GM19351 (cell line): Measurements from ENCODE around the gene SALL3.
"Not testable (repeated sequence)": the region's sequence is repeated elsewhere in the genome, so short reads cannot be mapped to it uniquely, and the experiment has no call there.

ENCODE experiments used
- ATAC-seq: cut with Tn5 transposase; IDR thresholded peaks from one replicate; pipeline ENCODE4 v1.9.1; 2021; ENCODE audit warnings: mild to moderate bottlenecking, moderate library complexity; ENCODE audit not compliant: unreplicated experiment

SALL3 gene

DNA sequence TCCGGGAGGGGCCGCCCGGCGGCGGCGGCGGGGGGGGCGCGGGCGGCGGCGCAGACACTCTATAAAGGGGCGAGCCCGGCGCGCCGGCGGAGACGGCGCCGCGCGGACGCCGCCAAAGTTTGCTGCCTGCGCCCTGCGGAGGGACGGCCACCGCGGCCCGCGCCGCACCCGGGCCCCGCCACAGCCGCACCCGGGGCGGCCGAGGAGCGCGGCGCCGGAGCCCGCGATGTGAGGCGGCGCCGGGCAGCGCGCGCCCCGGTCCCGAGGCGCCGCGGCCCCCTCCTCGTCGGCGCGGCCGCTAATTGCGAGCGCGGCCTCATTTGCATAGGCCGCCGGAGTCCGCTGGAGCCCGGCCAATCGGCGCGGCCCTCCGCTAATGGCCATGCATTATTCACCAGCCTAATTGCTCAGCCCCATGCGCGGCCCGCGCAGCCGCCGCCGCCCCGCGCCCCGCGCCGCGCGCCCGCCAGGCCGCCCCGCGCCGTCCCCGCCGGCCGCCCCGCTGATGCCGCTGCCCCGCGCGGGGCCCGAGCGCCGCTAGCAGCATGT lies at the start of gene SALL3:
SALL3 (plus strand) TSS at position 89 of the 549 bp plus-strand sequence; CDS start at position 546, 457 bp downstream.
- ATAC-seq: no peak

DNA sequence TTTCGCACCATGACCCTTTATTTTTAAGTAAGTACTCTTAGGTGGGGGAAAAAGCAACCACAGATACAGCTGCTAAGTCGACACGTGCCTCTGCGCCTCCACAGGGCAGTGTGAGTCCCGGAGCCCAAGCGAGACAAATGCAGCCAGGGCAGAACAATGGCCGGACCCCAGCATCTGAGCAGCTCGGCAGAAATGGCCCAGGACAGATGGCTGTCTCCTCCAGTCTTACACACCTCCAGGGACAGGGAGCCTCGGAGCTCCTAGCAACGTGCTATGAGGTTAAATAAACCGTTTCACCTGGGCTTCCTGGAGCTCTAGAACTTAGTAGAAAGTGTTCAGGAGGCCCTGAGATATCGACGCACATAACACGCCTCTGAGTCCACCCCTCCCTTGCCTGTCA lies 47.3 kb upstream of the SALL3 start:
- ATAC-seq: no peak

DNA sequence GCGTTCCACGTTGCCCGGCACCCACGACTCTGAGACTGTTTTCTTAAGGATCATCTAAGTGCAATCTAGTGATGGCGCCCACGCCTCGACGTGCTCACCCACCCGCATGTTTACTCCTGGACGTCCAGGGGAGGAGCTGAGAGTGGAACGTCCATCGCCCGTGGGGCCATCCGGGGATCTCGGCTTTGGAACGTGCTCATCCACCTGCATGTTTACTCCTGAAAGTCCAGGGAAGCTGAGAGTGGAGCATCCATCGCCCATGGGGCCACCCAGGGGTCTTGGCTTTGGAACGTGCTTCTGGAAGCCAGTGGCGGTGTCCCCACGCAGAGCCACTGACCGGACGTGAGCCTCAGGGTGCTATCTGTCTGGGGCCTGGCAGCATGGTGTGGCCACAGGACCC lies 45.6 kb upstream of the SALL3 start:
- ATAC-seq: no peak

DNA sequence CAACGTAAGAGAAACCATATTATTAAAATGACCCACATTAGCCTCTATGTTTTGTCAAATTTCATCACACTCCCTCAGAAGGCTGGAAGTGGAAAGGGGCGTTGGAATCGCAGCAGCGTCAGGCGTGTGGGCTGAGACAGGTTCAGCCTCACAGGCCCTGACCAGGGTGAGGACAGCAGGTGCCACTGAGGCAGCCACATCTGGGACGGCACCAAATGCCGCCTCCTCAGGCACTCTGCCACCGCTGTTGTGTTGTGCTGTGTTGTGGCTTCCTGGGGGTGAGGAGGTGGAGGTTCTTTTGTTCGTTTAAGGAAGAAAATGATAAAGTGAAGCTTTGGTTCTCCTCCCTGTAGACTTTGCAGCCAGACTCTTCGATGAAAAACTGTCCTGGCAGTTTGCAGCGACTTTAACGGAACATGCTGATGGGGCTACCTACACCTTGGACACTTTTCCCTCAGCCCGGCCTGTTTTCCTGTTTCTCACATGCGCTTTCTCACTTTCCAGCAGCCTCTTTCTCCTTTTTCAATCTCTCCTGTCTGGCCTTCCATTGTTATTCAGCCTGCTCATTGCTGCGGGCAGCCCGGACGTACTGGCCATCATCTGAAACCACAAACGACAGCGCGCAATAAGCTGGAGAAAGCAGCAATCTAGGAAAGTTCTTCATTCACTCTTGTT lies 44.9 kb upstream of the SALL3 start:
- no peak for ATAC-seq

DNA sequence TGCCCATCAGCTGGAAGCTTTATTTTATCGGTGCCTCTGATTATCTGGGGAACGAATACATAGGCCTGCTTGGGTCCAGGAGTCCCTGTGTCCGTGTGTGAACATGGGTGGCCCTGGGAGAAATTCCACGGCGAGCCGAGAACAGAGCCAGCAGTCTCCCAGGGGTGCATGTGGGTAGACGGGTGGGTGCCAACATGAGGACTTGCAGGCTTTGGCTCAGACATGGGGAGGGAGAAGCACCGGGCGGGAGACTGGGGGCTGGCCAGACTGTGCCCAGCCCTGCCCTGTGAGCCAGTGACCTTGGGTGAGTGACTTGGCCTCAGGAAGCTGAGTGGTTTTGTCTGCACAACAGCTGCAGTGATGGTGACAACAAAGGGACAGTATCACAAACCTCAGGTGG lies 44.2 kb upstream of the SALL3 start:
- ATAC-seq: no peak

DNA sequence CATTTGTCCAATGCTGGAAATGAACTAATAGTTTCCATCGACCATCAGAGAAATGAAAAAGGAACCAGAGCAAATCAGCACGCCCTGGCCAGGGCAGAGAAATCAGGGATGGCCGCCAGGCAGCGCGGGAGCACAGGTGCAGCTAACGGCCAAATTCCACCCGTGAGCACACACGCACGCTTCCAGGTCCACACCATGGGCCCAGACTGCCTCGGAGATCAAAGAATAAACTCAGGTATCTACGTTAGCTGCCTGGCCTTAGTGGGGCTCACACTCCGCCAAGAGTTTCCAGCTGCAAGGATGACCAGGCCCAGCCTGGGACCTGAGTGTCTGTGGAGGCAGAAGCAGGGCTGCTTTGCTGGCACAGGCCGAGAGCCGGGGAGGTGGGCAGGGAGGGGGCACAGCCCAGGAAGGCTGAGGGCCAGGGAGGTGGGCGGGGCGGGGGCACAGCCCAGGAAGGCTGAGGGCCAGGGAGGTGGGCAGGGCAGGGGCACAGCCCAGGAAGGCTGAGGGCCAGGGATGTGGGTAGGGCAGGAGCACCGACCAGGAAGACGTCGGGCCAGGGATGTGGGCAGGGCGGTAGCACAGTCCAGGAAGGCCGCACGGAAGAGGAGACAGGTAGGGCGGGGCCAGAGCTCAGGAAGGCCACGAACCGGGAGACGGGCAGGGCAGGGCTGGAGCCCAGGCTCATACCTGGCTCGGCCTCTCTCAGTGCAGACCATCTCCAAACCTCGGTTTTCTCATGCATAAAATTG lies 43.2 kb upstream of the SALL3 start:
- ATAC-seq: no peak

DNA sequence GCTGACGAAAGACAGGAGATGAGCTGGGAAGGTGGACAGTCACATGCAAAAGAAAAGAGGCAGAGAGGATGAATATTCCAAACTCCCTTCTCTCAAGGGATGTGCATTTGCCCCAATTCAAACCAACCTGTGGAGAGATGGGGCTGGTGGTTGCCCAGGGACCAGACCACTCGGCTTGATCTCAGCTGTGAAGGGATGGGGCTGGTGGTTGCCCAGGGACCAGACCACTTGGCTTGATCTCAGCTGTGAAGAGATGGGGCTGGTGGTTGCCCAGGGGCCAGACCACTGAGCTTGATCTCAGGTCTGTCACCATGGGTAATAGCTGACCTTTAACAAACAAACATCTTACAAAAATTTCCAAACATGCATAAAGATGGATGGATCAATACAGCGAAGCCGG lies 42.5 kb upstream of the SALL3 start:
- no peak for ATAC-seq

DNA sequence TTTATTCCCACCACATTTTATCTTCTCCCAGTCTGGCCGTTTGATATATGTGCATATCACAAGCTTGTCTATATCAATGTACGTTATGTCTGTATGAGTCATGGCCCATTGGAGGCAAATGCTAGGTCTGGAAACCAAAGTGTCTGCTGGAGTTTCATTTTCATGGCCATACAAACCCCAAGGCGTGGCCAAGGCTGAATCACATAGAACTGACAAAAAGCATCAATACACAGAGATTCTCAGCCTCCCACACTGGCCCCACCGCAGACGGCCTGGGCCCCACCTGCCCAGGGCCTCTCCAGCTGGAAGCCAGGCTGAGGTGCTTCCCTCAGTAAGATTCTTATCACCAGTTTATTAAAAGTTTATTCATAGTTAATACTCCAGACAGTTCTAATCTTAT lies 40.5 kb upstream of the SALL3 start:
- ATAC-seq: no peak

DNA sequence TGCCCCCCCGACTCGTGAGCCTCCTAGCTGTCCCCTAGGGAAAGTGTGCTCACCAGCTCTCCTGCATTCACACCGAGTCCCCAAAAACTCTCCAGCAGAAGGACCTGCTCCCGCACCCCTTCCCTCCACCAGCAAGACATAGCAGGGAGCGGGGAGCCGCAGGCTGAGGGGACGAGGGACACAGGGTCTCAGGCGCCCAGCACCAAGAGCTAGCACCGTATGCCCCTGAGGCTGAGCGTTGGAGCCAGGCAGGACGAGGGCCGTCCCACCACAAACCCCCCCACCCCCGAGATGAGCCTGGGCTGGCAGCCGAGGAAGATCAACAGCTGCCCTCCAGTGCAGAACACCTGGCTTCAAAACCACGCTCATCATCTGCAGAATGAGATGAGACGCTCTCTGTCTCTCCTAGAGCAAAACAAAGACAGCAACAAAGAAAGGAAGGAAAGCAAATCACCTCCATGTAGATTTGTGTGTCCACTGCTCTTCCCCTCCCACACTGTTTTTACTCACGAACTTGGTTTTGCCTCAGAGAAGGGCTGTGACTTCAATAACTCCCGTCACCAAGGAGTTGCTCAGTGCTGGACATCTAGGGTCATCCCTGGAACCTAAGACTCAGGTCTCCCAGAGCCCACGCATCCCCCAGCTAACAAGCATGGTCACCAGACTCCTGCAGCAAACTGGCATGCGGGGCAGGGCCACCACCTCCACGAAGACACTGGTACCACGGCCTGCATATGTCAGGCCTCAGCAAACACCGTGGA lies 39.7 kb upstream of the SALL3 start:
- ATAC-seq: no peak

DNA sequence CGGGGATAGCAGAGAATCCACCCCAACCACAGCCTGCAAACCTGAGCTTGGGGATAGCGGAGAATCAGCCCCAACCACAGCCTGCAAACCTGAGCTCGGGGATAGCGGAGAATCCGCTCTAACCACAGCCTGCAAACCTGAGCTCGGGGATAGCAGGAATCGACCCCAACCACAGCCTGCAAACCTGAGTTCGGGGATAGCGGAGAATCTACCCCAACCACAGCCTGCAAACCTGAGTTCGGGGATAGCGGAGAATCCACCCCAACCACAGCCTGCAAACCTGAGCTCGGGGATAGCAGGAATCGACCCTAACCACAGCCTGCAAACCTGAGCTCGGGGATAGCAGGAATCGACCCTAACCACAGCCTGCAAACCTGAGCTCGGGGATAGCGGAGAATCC lies 37.4 kb upstream of the SALL3 start:
- ATAC-seq: not testable (repeated sequence)

DNA sequence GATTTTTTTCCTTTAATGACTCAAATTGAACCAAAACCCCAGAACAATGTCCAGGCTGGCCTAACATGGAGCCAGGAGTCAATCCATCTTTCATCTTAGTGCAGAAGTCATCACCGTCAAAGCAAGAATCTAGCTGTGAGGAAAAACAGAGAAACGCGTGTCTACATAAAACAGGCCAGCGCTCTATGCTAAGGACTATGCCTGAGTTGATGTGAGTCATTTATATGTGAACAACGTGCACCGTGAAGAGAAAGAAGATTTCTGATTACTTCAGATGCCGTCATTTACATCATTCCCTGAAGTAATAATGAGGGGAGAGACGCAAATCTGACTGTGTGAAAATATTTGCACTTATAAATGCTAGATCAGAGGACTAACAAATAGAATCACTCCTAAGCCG lies 34.0 kb upstream of the SALL3 start:
- no peak for ATAC-seq

DNA sequence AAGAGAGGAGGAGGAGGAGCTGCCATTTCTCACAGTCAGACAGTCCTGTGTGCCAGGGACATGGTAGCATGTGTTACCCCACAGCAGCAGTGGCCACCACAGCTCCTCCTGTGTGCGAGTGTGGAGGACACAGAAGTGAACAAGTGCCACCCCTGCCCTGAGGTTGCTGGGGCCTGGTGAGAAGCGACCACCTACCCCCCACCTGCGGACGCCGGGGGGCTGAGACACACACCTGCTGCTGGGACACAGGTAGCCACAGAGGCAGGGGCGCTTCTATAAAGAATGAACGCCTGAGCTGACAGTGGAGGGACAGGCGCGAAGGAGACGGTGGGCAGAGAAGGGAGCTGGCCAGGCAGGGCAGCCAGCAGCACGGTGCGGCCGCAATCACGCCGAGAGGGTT lies 32.3 kb upstream of the SALL3 start:
- no peak for ATAC-seq

DNA sequence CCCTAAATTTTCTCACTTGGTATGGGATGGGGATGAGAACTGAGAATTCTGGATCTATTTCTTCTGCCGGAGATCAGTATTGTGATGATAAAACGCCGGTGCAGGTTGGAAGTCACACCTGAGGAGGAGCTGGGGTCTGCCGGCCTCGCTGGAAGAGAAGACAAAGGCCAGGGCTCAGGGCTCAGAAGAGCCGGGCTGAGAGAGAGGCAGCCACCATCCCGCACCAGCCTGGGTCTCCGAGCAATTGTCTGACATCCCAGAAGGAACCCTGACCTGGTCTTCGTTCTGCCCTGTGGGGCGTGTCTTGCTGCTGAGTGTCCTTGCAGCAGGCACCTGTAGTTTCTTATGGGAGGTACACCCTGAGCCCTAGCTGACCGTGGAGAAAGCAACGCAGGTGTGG lies 31.4 kb upstream of the SALL3 start:
- no peak for ATAC-seq

DNA sequence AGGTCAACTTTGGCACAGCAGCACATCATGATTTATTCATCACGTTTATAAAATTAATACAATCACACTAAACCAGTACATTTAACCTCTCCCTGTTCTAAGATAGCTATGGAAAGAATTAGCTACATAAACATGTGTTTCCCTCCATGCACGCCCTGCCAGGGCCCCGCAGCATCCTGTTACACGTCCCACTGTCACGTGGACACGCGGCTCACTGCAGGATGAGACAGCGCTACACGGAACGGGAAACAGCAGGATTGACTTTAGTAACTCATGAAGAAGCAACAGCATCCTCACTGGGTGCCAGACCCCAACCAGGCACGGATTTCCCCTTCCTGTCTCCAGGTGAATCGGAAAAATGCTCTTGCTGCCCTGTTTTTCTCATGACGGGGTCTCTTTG lies 30.9 kb upstream of the SALL3 start:
- ATAC-seq: no peak

DNA sequence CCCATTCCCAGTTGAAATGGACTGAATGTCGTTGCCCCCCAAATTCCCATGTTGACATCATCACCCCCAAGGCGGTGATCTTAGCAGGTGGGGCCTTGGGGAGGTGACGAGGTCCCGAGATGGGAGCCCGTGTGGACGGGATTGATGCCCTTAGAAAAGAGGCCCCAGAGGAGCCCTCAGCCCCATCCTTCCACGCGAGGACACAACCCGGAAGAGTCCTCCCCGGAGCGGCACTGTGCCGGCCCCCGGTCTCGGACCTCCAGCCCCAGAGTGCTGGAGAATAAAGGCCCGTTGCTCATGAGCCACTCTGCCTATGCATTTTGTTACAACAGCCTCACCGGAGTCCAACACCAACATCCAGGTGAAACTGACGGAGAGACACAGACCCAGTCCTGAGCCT lies 30.4 kb upstream of the SALL3 start:
- ATAC-seq: no peak

DNA sequence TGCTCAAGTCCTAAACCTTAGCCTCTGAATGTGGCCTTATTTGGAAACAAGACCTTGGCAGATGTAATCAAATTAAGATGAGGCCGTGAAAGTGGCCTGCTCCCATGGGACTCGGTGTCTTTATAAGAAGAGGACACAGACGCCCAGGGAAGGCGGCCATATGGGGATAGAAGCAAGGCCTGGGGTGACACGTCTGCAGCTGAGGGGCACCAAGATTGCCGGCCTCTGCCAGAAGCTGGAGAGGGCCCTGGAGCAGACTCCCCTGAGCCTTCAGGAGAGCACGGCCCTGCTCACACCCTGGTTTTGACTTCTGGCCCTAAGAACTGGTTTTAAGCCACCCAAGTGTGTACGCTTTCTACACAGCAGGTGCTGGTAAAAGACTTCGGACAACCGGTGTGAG lies 29.2 kb upstream of the SALL3 start:
- no peak for ATAC-seq

DNA sequence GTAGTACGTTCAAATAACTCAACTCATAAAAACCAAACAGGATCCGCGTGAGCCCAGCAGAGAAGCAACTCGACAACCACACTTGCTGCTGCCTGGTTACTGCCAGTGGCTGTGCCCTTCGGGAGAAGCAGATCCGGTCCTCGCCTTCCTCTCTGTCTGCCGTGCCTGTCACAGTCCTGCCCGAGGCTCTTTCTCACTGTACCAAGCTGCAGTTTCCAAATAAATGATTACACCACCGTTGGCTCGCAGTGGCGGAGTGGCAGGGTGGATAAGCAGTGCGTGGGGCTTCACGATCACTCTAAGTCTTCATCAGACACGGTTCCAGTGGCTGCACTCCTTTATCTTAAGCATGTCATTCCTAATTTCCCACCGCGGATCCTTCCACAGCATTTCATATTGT lies 26.1 kb upstream of the SALL3 start:
- no peak for ATAC-seq

DNA sequence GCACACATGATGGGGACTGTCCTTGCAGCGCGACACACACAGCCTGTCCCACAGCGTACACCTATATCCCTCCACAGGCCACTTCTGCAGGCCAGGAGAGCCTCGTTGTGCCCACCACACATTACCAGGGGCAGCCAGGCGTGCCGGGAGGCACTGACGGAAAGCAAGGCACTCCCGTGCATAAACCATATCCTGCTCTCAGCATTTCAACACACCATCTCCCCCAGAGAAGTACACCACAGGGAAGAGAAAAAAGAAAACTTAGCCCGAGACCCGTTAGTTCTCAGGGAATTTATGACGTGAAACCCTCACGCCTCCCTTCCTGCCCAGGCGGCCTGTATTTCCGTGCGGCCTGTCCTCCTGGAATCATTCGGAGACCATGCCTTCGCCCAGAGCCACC lies 24.6 kb upstream of the SALL3 start:
- ATAC-seq: no peak

DNA sequence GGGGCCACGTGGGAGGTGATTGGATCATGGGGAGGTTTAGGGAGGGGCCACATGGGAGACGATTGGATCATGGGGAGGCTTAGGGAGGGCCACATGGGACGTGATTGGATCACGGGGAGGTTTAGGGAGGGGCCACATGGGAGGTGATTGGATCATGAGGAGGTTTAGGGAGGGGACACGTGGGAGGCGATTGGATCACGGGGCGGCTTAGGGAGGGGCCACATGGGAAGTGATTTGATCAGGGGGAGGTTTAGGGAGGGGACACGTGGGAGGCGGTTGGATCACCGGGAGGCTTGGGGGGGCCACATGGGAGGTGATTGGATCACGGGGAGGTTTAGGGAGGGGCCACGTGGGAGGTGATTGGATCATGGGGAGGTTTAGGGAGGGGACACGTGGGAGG lies 22.5 kb upstream of the SALL3 start:
- ATAC-seq: no peak

DNA sequence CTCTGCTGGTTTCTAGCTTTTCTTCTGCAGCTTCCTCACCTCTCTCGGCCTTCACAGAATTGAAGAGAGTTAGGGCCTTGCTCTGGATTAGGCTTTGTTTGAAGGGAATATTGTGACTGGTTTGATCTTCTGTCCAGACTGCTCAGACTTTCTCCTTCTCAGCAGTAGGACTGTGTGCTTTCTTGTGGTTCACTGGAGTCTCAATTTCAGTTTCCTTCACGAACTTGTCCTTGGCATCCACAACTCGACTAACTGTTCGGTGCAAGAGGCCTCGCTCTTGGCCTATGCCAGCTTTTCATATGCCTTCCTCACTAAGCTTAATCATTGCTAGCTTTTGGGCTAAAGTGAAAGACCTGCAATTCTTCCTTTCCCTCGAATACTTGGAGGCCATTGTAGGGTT lies 18.9 kb upstream of the SALL3 start:
- ATAC-seq: no peak

DNA sequence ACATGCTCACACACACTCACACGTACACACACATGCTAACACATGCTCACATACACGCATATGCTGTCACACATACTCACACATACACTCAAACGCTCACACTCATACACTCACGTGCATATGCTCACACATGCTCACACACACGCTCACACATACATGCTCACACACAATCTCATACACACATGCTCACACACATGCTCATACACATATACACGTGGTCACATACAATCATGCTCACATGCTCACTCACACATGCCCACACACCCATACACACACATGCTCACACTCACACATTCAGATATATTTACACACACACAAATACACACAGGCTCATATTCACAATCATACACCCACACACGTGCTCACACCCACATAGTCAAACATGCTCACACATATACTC lies 17.5 kb upstream of the SALL3 start:
- ATAC-seq: no peak

DNA sequence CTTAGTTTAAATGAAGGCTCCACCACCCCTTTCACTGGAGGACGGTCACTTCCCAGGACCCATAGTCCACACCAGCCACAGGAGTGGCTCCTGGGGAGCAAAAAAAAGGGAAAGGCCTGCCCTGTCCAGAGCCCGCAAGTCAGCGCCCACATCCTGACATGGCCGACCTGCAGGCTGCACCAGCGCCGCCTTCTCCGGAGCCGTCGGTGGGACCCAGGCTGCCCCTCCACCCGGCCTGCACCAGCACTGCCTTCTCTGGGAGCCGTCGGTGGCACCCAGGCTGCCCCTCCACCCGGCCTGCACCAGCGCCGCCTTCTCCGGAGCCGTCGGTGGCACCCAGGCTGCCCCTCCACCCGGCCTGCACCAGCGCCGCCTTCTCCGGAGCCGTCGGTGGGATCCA lies 14.9 kb upstream of the SALL3 start:
- ATAC-seq: not testable (repeated sequence)
